Skin epidermis (tissue), 12 donors: ENCODE data around the gene ARNT2.
"Not testable (repeated sequence)": the region's sequence is repeated elsewhere in the genome, so short reads cannot be mapped to it uniquely, and the experiment has no call there.

Experiments
- H3K27ac ChIP-seq, 21 experiments: fragments of 200-600 bp; sonication (generic) in 11 of 21; one replicate each; pipeline ENCODE4 v1.5.0; 2020; ENCODE audit warnings: mild to moderate bottlenecking in 3 of 21, inconsistent platforms in 2 of 21, moderate library complexity in 2 of 21
- H3K4me3 ChIP-seq, 7 experiments: fragments of 200-600 bp; sonication (generic) in 2 of 7; one replicate each; pipeline ENCODE4 v1.5.0; 2020; ENCODE audit warnings: inconsistent platforms in 2 of 7, mild to moderate bottlenecking in 2 of 7, moderate library complexity in 1 of 7

The ARNT2 gene

DNA sequence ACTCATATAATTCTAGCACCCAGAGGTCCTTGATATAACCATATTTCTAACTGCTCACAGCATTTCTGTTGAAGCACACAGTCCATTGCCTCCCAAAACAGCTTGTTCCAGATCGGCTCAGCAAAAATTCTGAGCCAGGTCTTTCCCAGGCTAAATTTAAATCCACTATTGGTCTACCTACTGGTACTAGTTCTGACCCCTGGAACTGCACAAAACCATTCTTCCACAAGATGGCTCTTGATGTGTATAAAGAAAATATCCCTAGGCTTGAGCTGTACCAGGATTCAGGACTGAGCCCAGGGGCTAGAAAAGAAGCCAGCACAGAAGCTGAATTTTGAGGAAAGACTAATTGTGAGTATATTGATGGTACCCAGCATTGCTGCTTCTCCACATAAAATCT is 215.5 kb downstream of the ARNT2 start:
- Histone ChIP-seq H3K4me3 (no peak overlapping the region), H3K27ac (peak overlapping the region in 3 of 21 experiments; percentile 33 to 52 (median 34))

DNA sequence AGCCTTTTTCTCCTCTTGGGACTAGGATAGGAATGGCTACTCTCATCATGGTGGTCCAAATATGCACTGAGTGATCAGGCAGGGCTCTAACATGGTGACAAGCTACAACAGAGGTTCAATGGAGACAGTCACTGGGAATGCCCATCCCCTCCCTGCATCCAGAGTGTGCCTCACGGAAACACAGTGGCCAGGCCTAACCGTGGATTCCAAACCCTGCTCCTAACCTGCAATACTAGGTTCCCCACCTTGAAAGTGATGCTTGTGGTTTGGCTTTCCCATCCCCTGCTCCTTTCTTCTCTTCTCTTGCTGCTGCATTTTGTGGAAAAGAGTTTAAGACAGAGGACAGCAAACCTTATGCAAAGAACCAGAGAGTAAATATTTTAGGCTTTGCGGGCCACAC is 216.0 kb downstream of the ARNT2 start:
- no peak overlapping the region for H3K27ac ChIP-seq

DNA sequence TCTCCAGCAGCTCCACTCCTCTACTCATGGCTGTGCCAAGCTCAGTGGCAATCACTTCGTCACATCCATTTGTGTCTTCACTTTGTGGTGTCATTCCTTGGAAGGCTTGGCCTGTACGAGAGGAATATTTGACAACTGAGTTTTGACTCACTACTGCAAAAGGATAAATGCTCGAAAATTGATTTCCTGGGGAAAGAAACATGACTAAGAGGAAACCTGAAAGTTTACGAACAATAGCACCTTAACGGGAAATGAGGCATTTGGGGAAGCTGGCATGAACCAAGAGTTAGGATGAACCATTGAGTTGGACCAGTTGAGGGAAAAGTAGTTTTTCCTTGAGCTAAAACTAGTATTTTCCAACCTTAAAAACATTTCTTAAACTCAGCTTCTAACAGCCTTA is 216.7 kb downstream of the ARNT2 start:
- H3K4me3 ChIP-seq: no peak overlapping the region
- no peak overlapping the region for H3K27ac ChIP-seq

More for the DNA sequence above, 216.0 kb downstream of the ARNT2 start:
- no peak overlapping the region for H3K4me3 ChIP-seq

DNA sequence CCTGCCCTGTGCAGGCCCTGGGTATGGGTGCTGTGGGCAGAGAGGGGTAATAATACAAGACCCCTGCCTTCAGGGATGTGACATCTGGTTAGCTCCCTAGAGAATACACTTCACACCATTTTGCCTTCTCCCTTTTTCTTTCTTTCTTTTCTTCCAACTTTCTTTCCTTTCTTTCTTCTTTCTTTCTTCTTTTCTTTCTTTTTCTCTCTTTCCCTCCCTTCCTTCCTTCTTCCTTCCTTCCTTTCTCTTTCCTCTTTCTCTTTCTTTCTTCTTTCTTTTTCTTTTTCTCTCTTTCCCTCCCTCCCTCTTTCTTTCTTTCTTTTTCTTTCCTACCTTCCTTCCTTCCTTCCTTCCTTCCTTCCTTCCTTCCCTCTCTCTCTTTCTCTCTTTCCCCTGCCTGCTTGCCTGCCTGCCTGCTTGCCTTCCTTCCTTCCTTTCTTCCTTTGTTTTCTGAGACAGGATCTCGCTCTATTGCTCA is 222.5 kb downstream of the ARNT2 start:
- Histone ChIP-seq H3K4me3 (no peak overlapping the region), H3K27ac (no peak overlapping the region)

DNA sequence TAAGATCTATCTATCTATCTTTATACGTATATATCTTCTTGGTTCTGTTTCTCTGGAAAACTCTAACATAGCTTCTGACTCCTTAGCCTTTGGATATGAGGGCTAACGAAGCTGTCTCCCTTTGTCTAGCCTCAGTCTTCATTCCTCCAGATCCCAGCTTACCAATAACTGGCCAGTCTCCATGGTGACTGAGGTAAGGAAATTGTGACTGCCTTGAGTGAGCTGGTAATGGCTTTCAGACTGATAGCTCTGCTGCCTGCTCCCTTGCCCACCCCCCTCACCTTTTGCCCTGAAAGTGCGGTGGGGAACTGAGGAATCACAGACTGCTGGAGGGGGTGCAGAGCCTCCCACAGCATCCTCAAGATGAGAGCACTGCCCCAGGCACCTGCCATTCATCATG is 225.2 kb downstream of the ARNT2 start:
- no peak overlapping the region for H3K27ac ChIP-seq

DNA sequence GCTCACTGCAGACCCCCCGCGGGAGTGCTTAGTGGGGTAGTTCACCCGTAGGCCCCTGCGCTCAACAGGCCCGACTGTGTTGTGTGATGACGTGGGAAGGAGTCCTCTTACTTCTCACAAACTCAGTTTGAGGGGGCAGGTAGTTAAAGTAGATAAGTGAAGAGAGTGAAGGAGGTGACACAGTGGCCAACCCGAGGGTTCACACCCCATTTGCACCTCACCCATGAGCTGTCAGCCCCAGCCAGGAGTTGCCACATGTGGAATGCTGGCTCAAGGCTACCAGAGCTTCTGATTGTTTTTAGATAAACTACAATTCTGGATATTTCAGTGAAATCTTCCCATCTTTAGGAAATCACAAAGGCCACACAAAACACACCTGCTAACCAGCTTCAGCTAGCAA is 226.8 kb downstream of the ARNT2 start:
- Histone ChIP-seq H3K27ac (no peak overlapping the region), H3K4me3 (no peak overlapping the region)

More for the DNA sequence above, 225.2 kb downstream of the ARNT2 start:
- H3K4me3 ChIP-seq: no peak overlapping the region

DNA sequence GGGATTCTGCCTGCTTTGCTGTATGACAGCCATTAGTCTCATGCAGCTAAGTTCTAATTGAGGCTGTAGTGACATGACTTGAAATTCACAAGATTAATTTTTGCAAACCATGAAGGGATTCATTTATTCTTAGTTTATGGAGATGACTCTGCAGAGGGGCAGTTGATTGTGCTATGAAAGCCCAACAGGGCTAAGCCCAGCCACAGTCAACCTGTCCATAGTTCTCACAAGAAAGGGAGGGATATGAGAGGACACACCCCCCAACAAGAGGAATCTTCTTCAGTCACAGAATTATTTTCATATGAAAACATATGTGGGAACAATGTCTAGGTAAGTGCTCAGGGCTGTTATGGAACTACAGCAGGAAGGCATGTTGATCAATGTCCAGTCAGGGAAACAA is 229.0 kb downstream of the ARNT2 start:
- H3K4me3 ChIP-seq: no peak overlapping the region

DNA sequence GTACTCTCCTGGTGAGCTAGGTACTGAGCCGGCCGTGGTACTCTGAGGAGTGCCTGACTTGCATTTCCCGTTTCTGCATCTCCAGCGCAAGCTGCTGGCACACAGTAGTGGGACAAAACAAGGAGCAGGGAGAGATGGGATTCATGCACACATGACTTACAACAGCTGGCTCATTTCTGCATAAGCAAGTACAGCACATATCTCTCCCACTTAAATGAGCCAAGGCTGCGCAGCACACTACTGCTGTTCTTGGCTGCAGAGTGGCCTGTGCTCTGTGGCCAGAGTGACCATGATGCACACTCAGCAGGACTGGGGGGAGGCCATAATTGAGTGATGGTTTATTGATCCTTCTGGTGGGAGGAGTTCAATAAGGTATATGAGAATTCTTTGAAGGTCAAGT is 231.8 kb downstream of the ARNT2 start:
- H3K27ac ChIP-seq: no peak overlapping the region

More for the DNA sequence above, 229.0 kb downstream of the ARNT2 start:
- H3K27ac ChIP-seq: no peak overlapping the region

DNA sequence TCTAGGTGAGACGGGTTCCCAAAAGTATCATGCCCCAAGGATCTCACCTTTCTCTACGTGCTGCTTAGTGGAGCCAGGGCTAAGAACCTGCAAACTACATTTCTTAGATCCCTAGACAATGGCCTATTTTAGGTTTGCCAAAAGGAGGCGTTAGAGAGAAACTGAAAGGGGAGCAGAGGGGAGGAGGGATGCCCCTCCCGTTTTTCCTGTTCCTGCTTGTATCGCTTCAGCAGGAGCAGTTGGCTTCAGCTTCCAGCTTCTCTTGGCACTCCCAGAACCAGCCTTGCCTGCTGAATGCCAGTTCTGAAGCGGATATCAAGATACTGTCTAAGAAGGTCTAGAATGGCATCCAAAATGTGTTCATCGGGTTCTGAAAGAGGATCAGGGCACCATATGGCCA is 232.5 kb downstream of the ARNT2 start:
- Histone ChIP-seq H3K4me3 (no peak overlapping the region), H3K27ac (no peak overlapping the region)

More for the DNA sequence above, 231.8 kb downstream of the ARNT2 start:
- no peak overlapping the region for H3K4me3 ChIP-seq

DNA sequence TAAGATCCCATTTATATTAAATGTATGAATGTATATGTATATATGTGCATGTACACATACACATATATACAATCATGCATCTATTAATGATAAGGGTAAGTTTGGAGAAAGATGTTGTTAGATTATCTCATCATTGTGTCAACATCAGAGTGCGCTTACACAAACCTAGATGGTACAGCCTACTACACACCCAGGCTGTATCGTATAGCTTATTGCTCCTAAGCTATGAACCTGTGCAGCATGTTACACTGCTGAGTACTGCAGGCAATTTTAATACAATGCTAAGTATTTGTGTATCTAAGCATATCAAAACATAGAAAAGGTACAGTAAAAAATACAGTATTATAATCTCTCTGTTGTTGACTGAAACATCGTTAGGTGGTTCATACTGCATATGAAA is 233.6 kb downstream of the ARNT2 start:
- Histone ChIP-seq H3K4me3 (no peak overlapping the region), H3K27ac (no peak overlapping the region)

DNA sequence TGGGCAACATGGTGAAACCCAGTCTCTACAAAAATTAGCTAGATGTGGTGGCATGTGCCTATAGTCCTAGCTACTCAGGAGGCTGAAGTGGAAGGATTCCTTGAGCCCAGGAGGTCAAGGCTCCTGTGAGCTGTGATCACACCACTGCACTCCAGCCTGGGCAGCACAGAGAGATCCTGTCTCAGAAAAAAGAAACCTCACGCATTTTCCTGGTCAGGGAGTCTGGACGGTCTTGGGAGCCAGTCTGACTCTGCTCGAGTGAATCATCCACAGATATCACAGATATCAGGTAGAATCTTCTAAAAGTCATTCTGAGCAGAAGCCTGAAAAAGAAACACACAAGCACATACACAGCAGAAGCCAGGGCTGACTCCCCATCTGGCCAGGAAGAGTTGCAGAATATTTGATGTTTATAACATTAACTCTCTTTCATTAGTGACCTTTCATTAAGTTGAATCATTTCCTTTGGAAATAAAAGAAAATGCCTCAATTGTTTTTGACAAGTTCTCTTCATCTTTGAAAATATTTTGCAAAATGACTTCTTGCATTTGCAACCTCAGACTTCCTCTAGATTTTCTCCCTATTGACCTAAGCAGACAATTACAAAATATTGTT is 234.5 kb downstream of the ARNT2 start:
- no peak overlapping the region for H3K4me3 ChIP-seq
- H3K27ac ChIP-seq: no peak overlapping the region

DNA sequence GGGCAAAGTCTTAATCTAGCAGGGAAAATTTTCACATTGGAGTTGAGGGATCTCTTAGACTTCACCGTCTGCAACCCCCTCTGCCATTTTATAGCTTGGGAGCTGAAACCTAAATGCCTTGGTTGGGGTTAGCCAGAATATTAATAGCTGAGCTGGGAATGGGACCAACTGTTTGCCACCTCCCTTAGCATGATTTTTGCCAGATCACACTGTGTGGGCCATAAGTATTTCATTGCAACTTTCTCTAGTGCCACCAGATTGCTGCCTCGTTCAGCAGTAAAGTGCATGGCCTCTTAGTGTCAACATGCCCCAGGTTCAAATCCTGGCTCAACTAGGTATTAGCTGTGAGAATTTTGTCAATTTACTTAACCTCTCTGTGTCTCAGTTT is 235.0 kb downstream of the ARNT2 start:
- Histone ChIP-seq H3K27ac (no peak overlapping the region), H3K4me3 (no peak overlapping the region)

DNA sequence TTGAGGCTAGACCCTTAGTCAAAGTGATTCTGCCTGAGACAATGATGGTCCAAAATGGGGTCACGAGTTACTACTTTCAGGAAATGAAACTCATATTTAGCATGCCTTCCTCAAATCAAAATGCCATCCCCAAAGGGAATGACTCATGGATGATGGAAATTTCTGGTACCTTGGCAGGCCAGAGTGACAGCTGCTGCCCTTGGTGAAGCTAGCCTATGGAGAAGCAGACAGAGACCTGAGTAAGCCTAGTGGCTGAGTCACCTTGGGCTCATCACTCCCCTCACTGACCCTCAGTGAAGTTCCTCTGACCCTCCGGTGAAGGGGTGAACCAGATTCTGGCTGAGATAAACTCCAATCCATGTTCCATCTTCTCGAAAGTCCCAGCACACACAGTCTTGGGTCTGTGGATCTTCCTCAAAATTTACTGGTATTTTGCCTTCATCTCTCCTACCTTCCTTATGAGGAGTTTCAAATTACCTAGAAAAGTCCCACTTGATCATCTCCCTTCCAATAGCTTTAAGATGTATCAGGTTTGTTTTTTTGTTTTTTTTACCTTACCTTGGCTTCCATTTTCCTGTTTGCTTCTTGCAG is 236.4 kb downstream of the ARNT2 start:
- H3K27ac ChIP-seq: no peak overlapping the region
- H3K4me3 ChIP-seq: no peak overlapping the region

DNA sequence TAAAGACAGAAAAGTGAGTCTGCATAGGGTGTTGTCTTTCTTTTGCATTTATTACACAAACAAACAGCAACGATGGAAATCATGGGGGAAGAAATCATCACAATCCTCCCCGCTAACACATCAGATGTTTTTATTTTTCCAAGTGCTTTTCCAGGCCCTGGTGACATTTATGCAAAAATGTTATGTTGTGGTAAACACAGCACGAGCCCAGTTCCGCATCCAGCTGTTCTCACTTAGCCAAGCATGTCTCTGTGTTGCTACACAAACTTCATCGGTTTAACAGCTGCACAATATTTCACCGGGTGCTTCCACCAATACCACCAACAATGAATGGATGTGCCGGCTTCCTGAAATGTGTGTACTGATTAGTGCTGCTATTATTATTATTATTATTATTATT is 237.2 kb downstream of the ARNT2 start:
- H3K27ac ChIP-seq: no peak overlapping the region
- H3K4me3 ChIP-seq: no peak overlapping the region

DNA sequence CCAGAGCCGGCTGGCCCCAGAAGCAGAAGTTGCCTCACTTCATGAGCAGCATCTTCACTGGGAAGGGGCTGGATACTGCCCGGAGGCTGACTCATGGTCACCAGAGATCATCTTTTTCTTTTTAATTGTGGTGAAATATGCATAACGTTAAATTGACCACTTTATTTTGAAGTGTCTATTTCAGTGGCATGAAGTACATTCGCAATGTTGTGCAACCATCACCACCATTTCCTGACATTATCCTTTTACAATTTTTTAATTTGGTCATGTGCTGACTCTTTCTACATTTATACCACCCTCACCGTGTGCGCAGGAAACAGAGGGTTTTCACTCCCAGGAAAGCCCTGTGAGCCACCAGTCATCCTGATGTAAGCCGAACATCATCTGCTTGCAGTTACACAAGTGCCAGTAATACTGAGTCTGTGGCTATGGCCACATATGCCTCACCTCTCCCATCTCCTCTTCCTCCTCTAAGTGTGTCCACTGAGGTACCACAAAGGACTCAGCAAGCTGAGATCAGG is 239.3 kb downstream of the ARNT2 start:
- Histone ChIP-seq H3K27ac (no peak overlapping the region), H3K4me3 (no peak overlapping the region)

DNA sequence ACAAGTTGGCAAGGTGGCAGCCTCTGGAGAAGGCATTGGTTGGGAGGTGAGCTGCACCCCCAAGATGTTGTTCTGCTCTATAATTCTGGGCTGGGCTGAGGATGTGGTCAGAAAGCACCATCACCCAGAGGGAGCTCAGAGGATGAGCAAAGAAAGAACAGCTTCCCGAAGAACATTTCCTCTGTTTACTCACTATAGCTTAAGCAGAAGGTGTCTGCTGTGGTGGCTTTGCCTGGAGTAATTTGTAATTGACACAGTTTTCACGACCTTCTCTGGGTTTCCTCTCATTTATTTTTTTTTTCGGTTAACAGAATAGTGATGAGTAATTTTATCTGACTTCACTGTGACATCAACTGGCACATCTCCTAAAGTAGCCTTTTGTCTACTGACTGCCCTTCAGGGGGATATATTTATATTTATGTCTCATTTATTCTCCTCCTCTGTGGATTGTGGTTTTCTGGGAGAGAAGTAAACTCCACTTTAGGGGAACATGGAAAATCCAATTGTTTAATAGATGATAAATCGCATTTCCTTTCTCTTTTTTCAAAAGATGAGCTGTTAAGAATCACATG is 241.4 kb downstream of the ARNT2 start:
- H3K27ac ChIP-seq: no peak overlapping the region
- H3K4me3 ChIP-seq: no peak overlapping the region

DNA sequence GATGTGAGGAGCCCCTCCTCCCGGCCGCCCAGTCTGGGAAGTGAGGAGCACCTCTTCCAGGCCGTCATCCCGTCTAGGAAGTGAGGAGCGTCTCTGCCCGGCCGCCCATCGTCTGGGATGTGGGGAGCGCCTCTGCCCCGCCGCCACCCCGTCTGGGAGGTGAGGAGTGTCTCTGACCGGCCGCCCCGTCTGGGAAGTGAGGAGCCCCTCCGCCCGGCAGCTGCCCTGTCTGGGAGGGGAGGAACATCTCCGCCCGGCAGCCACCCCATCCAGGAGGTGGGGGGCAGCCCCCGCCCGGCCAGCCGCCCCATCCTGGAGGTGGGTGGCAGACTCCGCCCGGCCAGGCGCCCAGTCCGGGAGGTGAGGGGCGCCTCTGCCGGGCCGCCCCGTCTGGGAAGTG is 243.2 kb downstream of the ARNT2 start:
- not testable (repeated sequence) for H3K4me3 ChIP-seq, H3K27ac ChIP-seq
